K562 (cell line): Measurements from ENCODE around the gene WDR47. TPM values are rescaled to one million over a fixed set of nuclear protein-coding genes. Genes with fewer than 3 reads are reported as not detected.

ENCODE experiments used
- CAMTA2 ChIP-seq: fragments of 250-450 bp; sonication (Bioruptor Pico); conservative IDR thresholded peaks from 2 replicates; pipeline ENCODE4 v1.5.1; 2022
- DMBX1 ChIP-seq: fragments of 250-450 bp; sonication (Bioruptor Pico); IDR thresholded peaks from 2 replicates; pipeline ENCODE4 v1.8.0; 2022; ENCODE audit warnings: inconsistent platforms, mild to moderate bottlenecking, moderate library complexity, borderline replicate concordance
- KAT7 ChIP-seq: sonication (generic); formaldehyde crosslinking; IDR thresholded peaks from 2 replicates; pipeline ENCODE4 v1.8.0; 2022; ENCODE audit warnings: missing genetic modification reagents, mild to moderate bottlenecking, borderline replicate concordance
- KAT8 ChIP-seq: fragments of 450-650 bp; IDR thresholded peaks from 2 replicates; pipeline ENCODE4 v1.6.1; 2016; ENCODE audit warnings: low read depth, mild to moderate bottlenecking
- MTF1 ChIP-seq: fragments of 250-450 bp; sonication (Bioruptor Pico); IDR thresholded peaks from 2 replicates; pipeline ENCODE4 v1.9.0; 2021; ENCODE audit warnings: moderate library complexity, mild to moderate bottlenecking, inconsistent platforms, borderline replicate concordance
- RBM15 ChIP-seq: fragments of 200-400 bp; formaldehyde crosslinking; IDR thresholded peaks from 2 replicates; pipeline ENCODE4 v1.6.1; 2018; ENCODE audit warnings: mild to moderate bottlenecking, low read length, moderate library complexity; ENCODE audit not compliant: insufficient read depth
- SOX6 ChIP-seq: fragments of 450-650 bp; IDR thresholded peaks from 2 replicates; pipeline ENCODE4 v1.6.1; 2014; ENCODE audit warnings: mild to moderate bottlenecking
- ZC3H11A ChIP-seq: IDR thresholded peaks from 2 replicates; pipeline ENCODE4 v1.6.1; 2012; ENCODE audit warnings: low read depth, low read length, improper control_type of control experiment
- ZNF134 ChIP-seq: fragments of 250-450 bp; sonication (Bioruptor Pico); conservative IDR thresholded peaks from 2 replicates; pipeline ENCODE4 v1.4.0; 2020
- ZNF175 ChIP-seq: fragments of 200-800 bp; sonication (Bioruptor generic); IDR thresholded peaks from 2 replicates; pipeline ENCODE4 v1.6.1; 2016; ENCODE audit warnings: low read depth, mild to moderate bottlenecking, missing genetic modification characterization, missing compliant biosample characterization
- ZNF41 ChIP-seq: fragments of 250-450 bp; sonication (Bioruptor Pico); conservative IDR thresholded peaks from 2 replicates; pipeline ENCODE4 v1.4.0; 2020; ENCODE audit warnings: mild to moderate bottlenecking
- ZNF778 ChIP-seq: fragments of 450-650 bp; formaldehyde crosslinking; IDR thresholded peaks from 2 replicates; pipeline ENCODE4 v1.4.0; 2020; ENCODE audit warnings: mild to moderate bottlenecking, moderate library complexity
- polyA plus RNA-seq, 8 experiments: library from polyadenylated mRNA; depleted of rRNA in 4 of 8; stranded (reverse) in 5 of 8; unstranded in 3 of 8; fragments of >200 nt; fragmentation: Nextera tagmentation in 2 of 8; fragmentation: Illumina TruSeq in 1 of 8; extraction: Ambion mirVana in 2 of 8; extraction: Trizol in 1 of 8; gene quantifications; 2 replicates each; pipeline versions ENCODE4 v1.2.1 to v1.2.3, GENCODE V29; 2011 to 2014; ENCODE audit warnings: inconsistent platforms in 1 of 8, missing spikeins in 1 of 8
- total RNA-seq, 7 experiments: library from RNA; depleted of rRNA in 6 of 7; stranded (reverse); fragments of >200 nt in 6 of 7; fragmentation: Illumina TruSeq in 2 of 7; extraction: Trizol in 2 of 7; gene quantifications; 2 replicates each; pipeline versions ENCODE4 v1.2.1 to v1.2.3, GENCODE V29; 2011 to 2021; ENCODE audit warnings: low replicate concordance in 1 of 7
- TF ChIP-seq, protein P1 (sequence below): fragments of 250-450 bp; sonication (Bioruptor Pico); IDR thresholded peaks from 2 replicates; pipeline ENCODE4 v1.4.0; 2020
- TF ChIP-seq, protein P2 (sequence below): IDR thresholded peaks from 2 replicates; pipeline ENCODE4 v1.6.1; 2016; ENCODE audit warnings: missing genetic modification characterization, missing compliant biosample characterization
- TF ChIP-seq, protein P3 (sequence below): fragments of 250-450 bp; sonication (Bioruptor Pico); IDR thresholded peaks from 2 replicates; pipeline ENCODE4 v1.4.0; 2020; ENCODE audit warnings: mild to moderate bottlenecking, moderate library complexity, borderline replicate concordance
- TF ChIP-seq, protein P4 (sequence below): fragments of 250-450 bp; sonication (Bioruptor Pico); IDR thresholded peaks from 2 replicates; pipeline ENCODE4 v1.8.0; 2021; ENCODE audit warnings: borderline replicate concordance, mild to moderate bottlenecking, moderate library complexity; ENCODE audit not compliant: poor library complexity, severe bottlenecking

Gene WDR47
- total and polyA plus RNA-seq, 9 of the 15 experiments (the other 6 are each of a cell fraction or from before 2014, with no cell fraction given): 1.3 to 10.1 (median 4.9) TPM

DNA sequence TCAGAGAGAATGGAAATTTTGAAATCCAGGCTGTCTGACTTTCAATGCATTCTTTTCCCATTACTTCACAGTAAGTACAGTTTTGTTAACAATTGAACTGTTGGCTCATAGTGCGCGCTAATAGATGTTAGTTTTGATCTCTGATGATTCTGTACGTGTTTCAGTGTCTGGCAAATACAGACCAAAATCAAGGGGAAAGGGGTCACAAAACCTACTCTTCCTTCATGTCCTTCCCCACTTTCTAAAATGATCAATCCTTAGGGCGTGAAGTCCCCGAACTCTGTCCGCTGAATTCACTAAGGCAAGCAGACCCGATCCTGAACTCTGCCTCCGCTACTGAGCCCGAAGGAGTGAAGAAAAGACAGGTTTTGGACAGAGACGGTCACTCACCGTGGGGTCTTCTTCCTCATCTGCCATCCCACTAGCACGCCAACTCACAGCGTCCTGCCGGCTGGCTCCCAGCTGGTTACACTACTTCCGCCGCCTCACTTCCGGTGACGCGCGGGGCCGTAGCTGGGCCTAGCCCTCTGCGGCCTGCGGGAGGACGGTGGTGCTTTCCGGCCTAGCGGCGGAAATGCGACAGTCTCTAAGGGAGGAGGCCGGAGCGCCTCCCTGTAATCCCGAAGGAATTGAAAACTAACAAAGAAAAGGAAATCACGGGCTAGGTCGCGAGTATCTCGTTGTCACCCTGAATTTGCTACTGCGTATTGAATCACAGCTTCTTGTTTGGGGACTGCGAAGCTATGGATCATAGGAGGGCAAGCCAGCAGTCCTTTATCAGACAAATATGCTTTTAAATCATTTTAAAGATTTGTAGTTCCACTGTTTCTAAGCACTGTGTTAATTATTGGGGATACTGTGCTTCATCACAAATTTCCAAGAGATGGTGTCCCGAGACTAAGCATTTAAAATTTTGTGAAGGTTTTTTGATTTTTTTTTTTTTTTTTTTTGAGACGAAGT lies 33.9 kb upstream of the WDR47 start, which contains the start of gene TAF13 (continued):
- TF ChIP-seq, protein P1, sequence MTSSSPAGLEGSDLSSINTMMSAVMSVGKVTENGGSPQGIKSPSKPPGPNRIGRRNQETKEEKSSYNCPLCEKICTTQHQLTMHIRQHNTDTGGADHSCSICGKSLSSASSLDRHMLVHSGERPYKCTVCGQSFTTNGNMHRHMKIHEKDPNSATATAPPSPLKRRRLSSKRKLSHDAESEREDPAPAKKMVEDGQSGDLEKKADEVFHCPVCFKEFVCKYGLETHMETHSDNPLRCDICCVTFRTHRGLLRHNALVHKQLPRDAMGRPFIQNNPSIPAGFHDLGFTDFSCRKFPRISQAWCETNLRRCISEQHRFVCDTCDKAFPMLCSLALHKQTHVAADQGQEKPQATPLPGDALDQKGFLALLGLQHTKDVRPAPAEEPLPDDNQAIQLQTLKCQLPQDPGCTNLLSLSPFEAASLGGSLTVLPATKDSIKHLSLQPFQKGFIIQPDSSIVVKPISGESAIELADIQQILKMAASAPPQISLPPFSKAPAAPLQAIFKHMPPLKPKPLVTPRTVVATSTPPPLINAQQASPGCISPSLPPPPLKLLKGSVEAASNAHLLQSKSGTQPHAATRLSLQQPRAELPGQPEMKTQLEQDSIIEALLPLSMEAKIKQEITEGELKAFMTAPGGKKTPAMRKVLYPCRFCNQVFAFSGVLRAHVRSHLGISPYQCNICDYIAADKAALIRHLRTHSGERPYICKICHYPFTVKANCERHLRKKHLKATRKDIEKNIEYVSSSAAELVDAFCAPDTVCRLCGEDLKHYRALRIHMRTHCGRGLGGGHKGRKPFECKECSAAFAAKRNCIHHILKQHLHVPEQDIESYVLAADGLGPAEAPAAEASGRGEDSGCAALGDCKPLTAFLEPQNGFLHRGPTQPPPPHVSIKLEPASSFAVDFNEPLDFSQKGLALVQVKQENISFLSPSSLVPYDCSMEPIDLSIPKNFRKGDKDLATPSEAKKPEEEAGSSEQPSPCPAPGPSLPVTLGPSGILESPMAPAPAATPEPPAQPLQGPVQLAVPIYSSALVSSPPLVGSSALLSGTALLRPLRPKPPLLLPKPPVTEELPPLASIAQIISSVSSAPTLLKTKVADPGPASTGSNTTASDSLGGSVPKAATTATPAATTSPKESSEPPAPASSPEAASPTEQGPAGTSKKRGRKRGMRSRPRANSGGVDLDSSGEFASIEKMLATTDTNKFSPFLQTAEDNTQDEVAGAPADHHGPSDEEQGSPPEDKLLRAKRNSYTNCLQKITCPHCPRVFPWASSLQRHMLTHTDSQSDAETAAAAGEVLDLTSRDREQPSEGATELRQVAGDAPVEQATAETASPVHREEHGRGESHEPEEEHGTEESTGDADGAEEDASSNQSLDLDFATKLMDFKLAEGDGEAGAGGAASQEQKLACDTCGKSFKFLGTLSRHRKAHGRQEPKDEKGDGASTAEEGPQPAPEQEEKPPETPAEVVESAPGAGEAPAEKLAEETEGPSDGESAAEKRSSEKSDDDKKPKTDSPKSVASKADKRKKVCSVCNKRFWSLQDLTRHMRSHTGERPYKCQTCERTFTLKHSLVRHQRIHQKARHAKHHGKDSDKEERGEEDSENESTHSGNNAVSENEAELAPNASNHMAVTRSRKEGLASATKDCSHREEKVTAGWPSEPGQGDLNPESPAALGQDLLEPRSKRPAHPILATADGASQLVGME (CRISPR knock-in tag): no peak
- TF ChIP-seq KAT8 (no peak), ZNF778 (CRISPR knock-in tag) (no peak), ZC3H11A (peak; percentile 56; the same call in 1 of the 2 replicates), ZNF134 (CRISPR knock-in tag) (no peak), DMBX1 (no peak), RBM15 (no peak), CAMTA2 (CRISPR knock-in tag) (no peak), SOX6 (peak; percentile 65), KAT7 (CRISPR knock-in tag) (0 out of 2 replicates have a peak, but pooled peaks have one; percentile 62), ZNF175 (CRISPR knock-in tag) (no peak), ZNF41 (no peak), MTF1 (CRISPR knock-in tag) (no peak)
- TF ChIP-seq, protein P2, sequence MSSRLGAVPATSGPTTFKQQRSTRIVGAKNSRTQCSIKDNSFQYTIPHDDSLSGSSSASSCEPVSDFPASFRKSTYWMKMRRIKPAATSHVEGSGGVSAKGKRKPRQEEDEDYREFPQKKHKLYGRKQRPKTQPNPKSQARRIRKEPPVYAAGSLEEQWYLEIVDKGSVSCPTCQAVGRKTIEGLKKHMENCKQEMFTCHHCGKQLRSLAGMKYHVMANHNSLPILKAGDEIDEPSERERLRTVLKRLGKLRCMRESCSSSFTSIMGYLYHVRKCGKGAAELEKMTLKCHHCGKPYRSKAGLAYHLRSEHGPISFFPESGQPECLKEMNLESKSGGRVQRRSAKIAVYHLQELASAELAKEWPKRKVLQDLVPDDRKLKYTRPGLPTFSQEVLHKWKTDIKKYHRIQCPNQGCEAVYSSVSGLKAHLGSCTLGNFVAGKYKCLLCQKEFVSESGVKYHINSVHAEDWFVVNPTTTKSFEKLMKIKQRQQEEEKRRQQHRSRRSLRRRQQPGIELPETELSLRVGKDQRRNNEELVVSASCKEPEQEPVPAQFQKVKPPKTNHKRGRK (tag): no peak
- TF ChIP-seq, protein P3, sequence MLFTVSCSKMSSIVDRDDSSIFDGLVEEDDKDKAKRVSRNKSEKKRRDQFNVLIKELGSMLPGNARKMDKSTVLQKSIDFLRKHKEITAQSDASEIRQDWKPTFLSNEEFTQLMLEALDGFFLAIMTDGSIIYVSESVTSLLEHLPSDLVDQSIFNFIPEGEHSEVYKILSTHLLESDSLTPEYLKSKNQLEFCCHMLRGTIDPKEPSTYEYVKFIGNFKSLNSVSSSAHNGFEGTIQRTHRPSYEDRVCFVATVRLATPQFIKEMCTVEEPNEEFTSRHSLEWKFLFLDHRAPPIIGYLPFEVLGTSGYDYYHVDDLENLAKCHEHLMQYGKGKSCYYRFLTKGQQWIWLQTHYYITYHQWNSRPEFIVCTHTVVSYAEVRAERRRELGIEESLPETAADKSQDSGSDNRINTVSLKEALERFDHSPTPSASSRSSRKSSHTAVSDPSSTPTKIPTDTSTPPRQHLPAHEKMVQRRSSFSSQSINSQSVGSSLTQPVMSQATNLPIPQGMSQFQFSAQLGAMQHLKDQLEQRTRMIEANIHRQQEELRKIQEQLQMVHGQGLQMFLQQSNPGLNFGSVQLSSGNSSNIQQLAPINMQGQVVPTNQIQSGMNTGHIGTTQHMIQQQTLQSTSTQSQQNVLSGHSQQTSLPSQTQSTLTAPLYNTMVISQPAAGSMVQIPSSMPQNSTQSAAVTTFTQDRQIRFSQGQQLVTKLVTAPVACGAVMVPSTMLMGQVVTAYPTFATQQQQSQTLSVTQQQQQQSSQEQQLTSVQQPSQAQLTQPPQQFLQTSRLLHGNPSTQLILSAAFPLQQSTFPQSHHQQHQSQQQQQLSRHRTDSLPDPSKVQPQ (CRISPR knock-in tag): no peak
- TF ChIP-seq, protein P4, sequence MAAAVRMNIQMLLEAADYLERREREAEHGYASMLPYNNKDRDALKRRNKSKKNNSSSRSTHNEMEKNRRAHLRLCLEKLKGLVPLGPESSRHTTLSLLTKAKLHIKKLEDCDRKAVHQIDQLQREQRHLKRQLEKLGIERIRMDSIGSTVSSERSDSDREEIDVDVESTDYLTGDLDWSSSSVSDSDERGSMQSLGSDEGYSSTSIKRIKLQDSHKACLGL (CRISPR knock-in tag): no peak
